Astrocyte of the cerebellum (primary cell): ENCODE measurements around the gene UFSP1.
"Not testable (repeated sequence)": the region's sequence is repeated elsewhere in the genome, so short reads cannot be mapped to it uniquely, and the experiment has no call there.

Experiments used
- DNase-seq: peaks from one replicate; pipeline ENCODE4 v3.0.0-alpha.2; 2011; ENCODE audit warnings: low read depth
- H3K4me3 ChIP-seq: 2 replicates; pipeline ENCODE4 v1.5.1; 2011; ENCODE audit warnings: mild to moderate bottlenecking, low read depth, low read length, moderate library complexity
- CTCF ChIP-seq: IDR thresholded peaks from 2 replicates; pipeline ENCODE4 v1.5.1; 2012; ENCODE audit warnings: low read length, low read depth, moderate library complexity, mild to moderate bottlenecking; ENCODE audit errors: missing control alignments
- in situ Hi-C: cut with HindIII; loops from 2 replicates; pipeline ENCODE4 v1.10.0; 2017; ENCODE audit warnings: low sequenced_read_pairs

UFSP1 gene

GRCh38 chr7:100888988-100889750 is at the start of gene UFSP1:
Gene UFSP1 (minus strand): TSS chr7:100889715. CDS start chr7:100889271, 444 bp downstream.
- DNase-seq: no peak
- in situ Hi-C loops: loop anchor here (10.0 kb wide), 3 partner anchors 56 to 196 kb away; partner anchors contain the start of genes MUC3A and TRIM56
- no peak for TF ChIP-seq CTCF
- H3K4me3 ChIP-seq: peak within 1 kb of the TSS; percentile 56

GRCh38 chr7:100936167-100936566 is 46.7 kb upstream of the UFSP1 start:
- in situ Hi-C loops, DNase-seq, H3K4me3 ChIP-seq: not testable (repeated sequence)

GRCh38 chr7:100935381-100935780 is 45.9 kb upstream of the UFSP1 start:
- in situ Hi-C loops: not testable (repeated sequence)

GRCh38 chr7:100933734-100934133 is 44.2 kb upstream of the UFSP1 start:
- in situ Hi-C loops: no loop called here
- no peak overlapping the region for H3K4me3 ChIP-seq
- no peak for TF ChIP-seq CTCF
- no peak for DNase-seq

More at GRCh38 chr7:100935381-100935780, 45.9 kb upstream of the UFSP1 start:
- DNase-seq, H3K4me3 ChIP-seq: not testable (repeated sequence)

GRCh38 chr7:100929808-100930174 is 40.3 kb upstream of the UFSP1 start:
- in situ Hi-C loops: no loop called here
- DNase-seq: no peak
- no peak overlapping the region for H3K4me3 ChIP-seq
- no peak for TF ChIP-seq CTCF

- H3K4me3 ChIP-seq, DNase-seq, in situ Hi-C loops: not testable (repeated sequence)
These were observed 34.1 kb upstream of the UFSP1 start for GRCh38 chr7:100923616-100924015.

GRCh38 chr7:100921039-100921438 is 31.5 kb upstream of the UFSP1 start:
- no peak overlapping the region for H3K4me3 ChIP-seq
- DNase-seq: no peak
- in situ Hi-C loops: no loop called here
- no peak for TF ChIP-seq CTCF

- in situ Hi-C loops, H3K4me3 ChIP-seq, DNase-seq: not testable (repeated sequence)
These were observed 30.4 kb upstream of the UFSP1 start for GRCh38 chr7:100919779-100920437.

- DNase-seq, in situ Hi-C loops, H3K4me3 ChIP-seq: not testable (repeated sequence)
These were observed 29.8 kb upstream of the UFSP1 start for GRCh38 chr7:100919335-100919734.
